Stimulated activated CD4-positive, alpha-beta T cell treated with anti-CD3 and anti-CD28 coated beads, Interleukin-4, amount 100 ng/mL, for 4 hours (primary cell): ENCODE data around the gene GRM2.
"Not testable (repeated sequence)": the region's sequence is repeated elsewhere in the genome, so short reads cannot be mapped to it uniquely, and the experiment has no call there.

Experiments used
- DNase-seq, 2 experiments: peaks; one replicate each; pipeline ENCODE4 v3.0.0-alpha.2; 2020

Gene GRM2

DNA sequence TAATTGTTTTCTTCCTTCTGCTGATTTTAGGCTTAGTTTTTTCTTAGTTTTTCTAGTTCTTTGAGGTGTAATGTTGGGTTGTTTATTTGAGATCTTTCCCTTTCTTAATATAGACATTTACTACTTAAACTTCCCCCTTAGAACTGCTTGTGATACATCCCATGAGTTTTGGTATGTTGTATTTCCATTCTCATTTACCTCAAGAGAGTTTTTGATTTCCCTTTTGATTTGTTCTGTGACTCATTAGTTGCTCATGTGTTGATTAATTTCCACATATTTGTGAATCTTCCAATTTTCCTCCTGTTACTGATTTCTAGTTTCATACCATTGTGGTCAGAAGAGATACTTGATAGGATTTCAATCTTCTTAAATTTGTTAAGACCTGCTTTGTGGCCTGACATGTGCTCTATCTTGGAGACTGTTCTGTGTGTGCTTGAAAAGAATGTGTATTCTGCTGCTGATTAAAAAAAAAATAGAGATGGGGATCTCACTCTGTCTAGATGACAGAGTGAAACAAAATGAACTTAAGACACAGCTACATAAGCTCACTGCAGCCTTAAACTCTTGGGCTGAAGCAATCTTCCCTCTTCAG lies 22.3 kb downstream of the GRM2 start:
- no peak for DNase-seq

GRCh38 chr3:51733859-51734571 lies 27.1 kb downstream of the GRM2 start:
- no peak for DNase-seq

DNA sequence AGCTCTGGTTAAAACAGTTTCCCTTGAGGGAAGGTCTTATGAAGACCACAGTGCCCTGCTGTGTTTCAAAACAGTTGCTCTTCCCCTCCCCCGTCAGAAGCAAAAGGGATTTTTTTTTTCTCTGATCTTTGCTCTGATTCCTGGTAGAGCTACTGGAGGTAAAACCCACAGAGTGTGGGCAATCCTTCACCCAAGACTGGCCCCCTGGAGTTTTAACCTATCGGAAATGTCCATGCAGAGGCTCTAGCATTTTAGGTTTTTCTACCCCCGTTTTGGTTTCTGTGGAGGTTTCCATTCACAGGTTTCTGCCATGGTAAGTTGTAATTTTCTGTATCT lies 27.7 kb downstream of the GRM2 start:
- no peak for DNase-seq

- no peak for DNase-seq
Observed at GRCh38 chr3:51735039-51735438, 28.2 kb downstream of the GRM2 start.

GRCh38 chr3:51735950-51736349 lies 29.1 kb downstream of the GRM2 start:
- no peak for DNase-seq

DNA sequence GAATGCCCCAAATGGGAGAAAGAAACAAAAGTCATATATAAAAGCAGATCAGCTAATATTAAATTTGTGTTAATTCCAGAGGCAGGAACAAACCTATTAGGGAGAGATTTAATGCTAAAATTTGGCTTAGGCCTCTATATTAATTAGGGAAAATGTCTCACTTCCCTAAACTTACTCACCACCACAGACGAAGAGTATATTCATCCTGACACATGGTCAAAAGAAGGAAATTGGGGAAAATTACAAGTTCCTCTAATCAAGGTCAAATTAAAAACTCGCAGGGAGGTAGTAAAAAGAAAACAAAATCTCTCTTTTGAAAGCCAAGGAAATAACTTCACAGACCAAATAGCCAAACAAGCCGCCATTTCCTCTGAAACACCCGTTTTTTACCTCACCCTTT lies 32.2 kb downstream of the GRM2 start:
- DNase-seq = no peak

DNA sequence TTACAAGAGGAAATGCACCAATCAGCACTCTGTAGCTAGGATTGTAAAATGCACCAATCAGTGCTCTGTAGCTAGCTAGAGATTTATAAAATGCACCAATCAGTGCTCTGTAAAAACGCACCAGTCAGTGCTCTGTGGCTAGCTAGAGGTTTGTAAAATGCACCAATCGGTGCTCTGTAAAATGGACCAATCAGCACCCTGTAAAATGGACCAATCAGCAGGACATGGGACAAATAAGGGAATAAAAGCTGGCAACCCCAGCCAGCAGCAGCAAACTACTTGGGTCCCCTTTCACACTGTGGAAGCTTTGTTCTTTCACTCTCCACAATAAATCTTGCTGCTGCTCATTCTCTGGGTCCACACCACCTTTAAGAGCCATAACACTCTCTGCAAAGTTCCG lies 35.5 kb downstream of the GRM2 start:
- not testable (repeated sequence) for DNase-seq

DNA sequence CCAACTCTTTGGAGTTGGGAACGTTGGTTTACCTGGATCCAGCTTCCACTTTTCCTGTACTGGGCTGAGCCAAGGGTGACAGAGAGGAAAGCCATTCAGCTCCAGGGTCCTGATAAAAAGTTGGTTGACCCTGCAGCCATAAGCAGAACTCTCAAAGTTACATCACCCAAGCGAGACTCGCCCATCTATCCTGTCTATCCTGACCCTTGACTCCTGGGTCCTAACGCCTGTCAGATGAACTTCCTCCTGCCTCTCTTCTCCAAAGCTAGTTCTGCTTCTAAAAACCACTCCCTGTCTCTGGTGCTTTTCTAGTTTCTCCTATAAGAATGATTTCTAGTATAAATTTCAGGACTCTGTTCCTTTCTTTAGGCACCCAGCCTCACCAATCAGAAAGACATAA lies 36.1 kb downstream of the GRM2 start:
- DNase-seq = not testable (repeated sequence)

DNA sequence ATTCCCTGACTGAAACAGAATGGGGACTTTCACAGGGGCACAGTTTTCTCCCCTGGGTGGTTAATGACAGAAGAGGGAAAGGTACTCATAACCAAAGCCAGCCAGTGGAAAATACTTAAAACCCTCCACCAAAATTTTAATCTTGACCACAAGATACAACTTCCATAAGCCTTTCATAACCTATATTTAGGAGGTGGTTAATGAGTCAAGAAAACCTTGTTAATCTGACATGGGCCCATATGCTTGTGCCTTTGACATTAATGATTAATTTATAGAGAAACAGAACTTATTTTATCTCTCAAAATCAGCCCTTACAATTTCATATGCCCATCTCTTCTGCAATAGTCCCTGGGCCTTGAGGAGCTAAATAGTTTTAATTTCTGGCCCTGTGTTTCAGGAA lies 41.0 kb downstream of the GRM2 start:
- DNase-seq = no peak

DNA sequence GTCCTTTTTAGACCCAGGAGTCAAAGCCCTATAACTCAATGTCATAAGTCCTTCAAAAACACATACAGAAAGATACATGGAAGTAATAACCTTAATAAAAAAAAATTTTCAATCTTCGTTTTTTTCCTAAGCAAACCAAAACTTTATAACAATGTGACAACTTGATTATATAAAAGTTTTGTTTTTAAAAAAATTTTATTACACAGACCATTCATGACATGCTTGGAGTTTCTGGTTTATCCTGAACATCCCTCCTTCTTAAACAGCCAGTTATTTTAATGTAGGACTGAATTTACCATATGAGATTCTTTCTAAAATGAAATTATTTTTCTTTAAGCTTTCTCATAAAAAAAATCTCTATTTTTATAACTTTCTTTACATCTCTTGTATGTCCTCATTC lies 41.5 kb downstream of the GRM2 start:
- no peak for DNase-seq

DNA sequence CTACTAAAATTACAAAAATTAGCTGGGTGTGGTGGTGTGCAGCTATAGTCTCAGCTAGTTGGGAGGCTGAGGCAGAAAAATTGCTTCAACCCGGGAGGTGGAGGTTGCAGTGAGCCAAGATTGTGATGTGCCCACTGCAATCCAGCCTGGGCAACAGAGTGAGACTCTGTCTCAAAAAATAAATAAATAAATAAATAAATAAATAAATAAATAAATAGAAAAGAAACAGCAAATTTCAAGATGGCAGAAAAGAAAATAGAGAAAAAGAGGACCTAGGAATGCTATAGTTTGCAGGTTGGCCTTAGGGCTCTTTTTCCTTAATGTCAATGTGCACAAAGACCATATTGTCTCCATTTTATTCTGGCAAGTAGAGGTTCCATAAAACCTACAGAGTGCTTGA lies 44.0 kb downstream of the GRM2 start:
- no peak for DNase-seq

- DNase-seq = no peak
Observed at GRCh38 chr3:51751287-51751686, 44.4 kb downstream of the GRM2 start.

DNA sequence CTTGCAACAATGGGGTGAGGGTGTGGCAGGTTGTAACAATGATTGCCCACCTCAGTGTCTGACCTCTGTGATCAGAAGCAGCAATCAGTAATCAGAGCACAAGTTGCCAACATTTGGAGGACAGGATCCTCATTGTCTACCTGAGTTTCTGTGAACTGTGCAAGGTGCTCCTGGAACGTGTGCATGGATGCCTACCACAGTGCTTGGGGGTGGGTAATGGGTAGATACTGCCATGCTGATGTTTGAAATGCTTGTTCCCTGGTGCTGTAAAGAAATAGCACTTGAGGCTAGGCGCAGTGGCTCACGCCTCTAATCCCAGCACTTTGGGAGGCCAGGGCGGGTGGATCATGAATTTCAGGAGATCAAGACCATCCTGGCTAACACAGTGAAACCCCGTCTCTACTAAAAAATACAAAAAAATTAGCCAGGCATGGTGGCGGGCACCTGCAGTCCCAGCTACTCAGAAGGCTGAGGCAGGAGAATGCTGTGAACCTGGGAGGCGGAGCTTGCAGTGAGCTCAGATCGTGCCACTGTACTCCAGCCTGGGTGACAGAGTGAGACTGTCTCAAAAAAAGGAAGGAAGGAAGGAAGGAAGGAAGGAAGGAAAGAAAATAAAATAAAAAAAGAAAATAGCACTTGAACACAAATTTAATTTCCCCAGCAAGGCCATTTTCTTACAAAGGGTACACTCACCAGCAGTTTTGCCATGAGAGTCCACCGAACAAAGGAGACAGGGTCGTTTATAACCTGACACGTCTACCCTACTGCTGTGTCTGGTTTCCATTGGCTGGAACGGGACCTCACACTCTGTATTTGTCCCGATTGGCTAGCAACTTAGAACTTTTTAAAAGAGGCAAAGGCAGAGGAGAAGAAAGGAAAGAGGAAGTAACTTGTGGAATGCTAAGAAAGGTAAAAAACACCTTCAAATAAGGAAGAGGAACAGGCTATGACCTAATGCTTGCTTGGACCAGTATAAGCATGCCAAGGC lies 47.2 kb downstream of the GRM2 start:
- DNase-seq = not testable (repeated sequence)

DNA sequence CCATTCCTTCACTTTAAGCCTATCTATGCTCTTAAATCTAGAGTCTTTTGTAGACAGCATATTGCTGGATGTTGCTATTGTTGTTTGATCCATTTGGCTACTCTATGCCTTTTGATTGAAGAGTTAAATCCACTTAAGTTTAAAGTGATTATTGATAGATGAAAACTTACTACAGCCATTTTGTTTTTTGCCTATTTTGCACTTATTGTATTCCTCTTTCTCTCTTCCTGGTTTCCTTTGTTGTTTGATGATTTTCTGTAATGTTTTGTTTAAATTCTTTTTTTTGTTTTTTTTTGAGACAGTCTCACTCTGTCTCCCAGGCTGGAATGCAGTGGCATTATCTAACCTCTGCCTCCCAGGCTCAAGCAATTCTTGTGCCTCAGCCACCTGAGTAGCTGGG lies 52.3 kb downstream of the GRM2 start:
- no peak for DNase-seq
